Inflammatory macrophage (primary cell): Measurements from ENCODE around the gene FNDC3A.
"Not testable (repeated sequence)": the region's sequence is repeated elsewhere in the genome, so short reads cannot be mapped to it uniquely, and the experiment has no call there.

Experiments used
- DNase-seq, 2 donors: peaks; one replicate each; pipeline ENCODE4 v3.0.0-alpha.2; 2020 to 2022

FNDC3A gene

GRCh38 chr13:49042476-49042875 is 66.8 kb downstream of the FNDC3A start:
- DNase-seq = no peak

GRCh38 chr13:49044008-49044407 is 68.3 kb downstream of the FNDC3A start:
- no peak for DNase-seq

GRCh38 chr13:49044836-49045235 is 69.1 kb downstream of the FNDC3A start:
- no peak for DNase-seq

GRCh38 chr13:49046002-49046401 is 70.3 kb downstream of the FNDC3A start:
- no peak for DNase-seq

- DNase-seq = no peak
Measured at GRCh38 chr13:49046519-49046918, 70.8 kb downstream of the FNDC3A start.

GRCh38 chr13:49052813-49053212 is 77.1 kb downstream of the FNDC3A start:
- DNase-seq = no peak

GRCh38 chr13:49053215-49053614 is 77.5 kb downstream of the FNDC3A start:
- DNase-seq = no peak

- DNase-seq = no peak
Measured at GRCh38 chr13:49053906-49054305, 78.2 kb downstream of the FNDC3A start.

- no peak for DNase-seq
Measured at GRCh38 chr13:49055021-49055420, 79.3 kb downstream of the FNDC3A start.

- DNase-seq = no peak
Measured at GRCh38 chr13:49057176-49057575, 81.5 kb downstream of the FNDC3A start.

GRCh38 chr13:49058761-49059160 is 83.0 kb downstream of the FNDC3A start:
- no peak for DNase-seq

- DNase-seq = no peak
Measured at GRCh38 chr13:49060678-49061387, 85.1 kb downstream of the FNDC3A start.

- not testable (repeated sequence) for DNase-seq
Measured at GRCh38 chr13:49061388-49061752, 85.7 kb downstream of the FNDC3A start.

- peak; percentile 35 to 50 for DNase-seq
Measured at GRCh38 chr13:49062297-49062896, 86.7 kb downstream of the FNDC3A start.

GRCh38 chr13:49063011-49063410 is 87.3 kb downstream of the FNDC3A start:
- DNase-seq = no peak

- DNase-seq = no peak
Measured at GRCh38 chr13:49063497-49063896, 87.8 kb downstream of the FNDC3A start.

GRCh38 chr13:49064476-49064875 is 88.8 kb downstream of the FNDC3A start:
- DNase-seq = no peak

GRCh38 chr13:49066856-49067255 is 91.1 kb downstream of the FNDC3A start:
- no peak for DNase-seq

- not testable (repeated sequence) for DNase-seq
Measured at GRCh38 chr13:49068498-49068897, 92.8 kb downstream of the FNDC3A start.

GRCh38 chr13:49070021-49070420 is 94.3 kb downstream of the FNDC3A start:
- DNase-seq = not testable (repeated sequence)

GRCh38 chr13:49071341-49071937 is 95.7 kb downstream of the FNDC3A start:
- DNase-seq = no peak

GRCh38 chr13:49082653-49083536 is 107.2 kb downstream of the FNDC3A start:
- no peak for DNase-seq

GRCh38 chr13:49084961-49085360 is 109.2 kb downstream of the FNDC3A start:
- DNase-seq = no peak
